GM10248 (cell line): ENCODE measurements around the gene MDM1.

Experiments used
- CTCF ChIA-PET: fragments of 300-600 bp; sonication (Branson Sonifier 250); formaldehyde crosslinking; extraction: SDS; loops from one replicate; lab custom pipeline; 2021; ENCODE audit warnings: antibody characterized with exemption; lab: Yijun Ruan, JAX
- POLR2A ChIA-PET: fragments of 350-650 bp; sonication (Branson Sonifier 250); formaldehyde crosslinking; extraction: SDS; loops from one replicate; lab custom pipeline; 2020; ENCODE audit warnings: antibody characterized with exemption; lab: Yijun Ruan, JAX
- DNase-seq: peaks from one replicate; pipeline ENCODE4 v3.0.0; 2012; ENCODE audit errors: extremely low spot score
- TF ChIP-seq, protein P1 (sequence below): IDR thresholded peaks from 2 replicates; pipeline ENCODE4 v1.5.1; 2012; ENCODE audit warnings: mild to moderate bottlenecking, low read depth; ENCODE audit errors: extremely low read depth, missing control alignments, control extremely low read depth

MDM1 gene

DNA sequence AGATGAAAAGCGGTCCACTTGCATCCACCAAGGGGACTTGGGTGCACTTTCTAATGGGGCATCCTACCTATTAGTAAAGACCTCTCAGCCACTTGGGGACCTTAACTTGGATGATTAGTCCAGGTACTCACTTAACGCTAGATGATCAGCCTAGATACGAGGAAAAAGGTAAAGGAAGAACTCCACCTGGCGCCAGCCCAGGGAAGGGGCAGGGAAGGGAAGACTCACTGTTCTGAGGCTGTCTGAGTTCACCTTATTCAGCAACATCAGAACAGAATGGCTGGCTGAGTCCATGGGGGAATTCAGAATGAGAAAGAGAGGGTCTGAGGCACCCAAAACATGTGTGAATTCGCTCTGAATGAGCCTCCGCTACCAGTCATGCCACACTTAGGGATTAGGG lies 85.8 kb downstream of the MDM1 start:
- CTCF ChIA-PET = interaction anchor here (2.9 kb wide), 1 partner anchor 23 kb away, joined by 11 read pairs; no protein-coding TSS in a partner anchor
- TF ChIP-seq, protein P1, sequence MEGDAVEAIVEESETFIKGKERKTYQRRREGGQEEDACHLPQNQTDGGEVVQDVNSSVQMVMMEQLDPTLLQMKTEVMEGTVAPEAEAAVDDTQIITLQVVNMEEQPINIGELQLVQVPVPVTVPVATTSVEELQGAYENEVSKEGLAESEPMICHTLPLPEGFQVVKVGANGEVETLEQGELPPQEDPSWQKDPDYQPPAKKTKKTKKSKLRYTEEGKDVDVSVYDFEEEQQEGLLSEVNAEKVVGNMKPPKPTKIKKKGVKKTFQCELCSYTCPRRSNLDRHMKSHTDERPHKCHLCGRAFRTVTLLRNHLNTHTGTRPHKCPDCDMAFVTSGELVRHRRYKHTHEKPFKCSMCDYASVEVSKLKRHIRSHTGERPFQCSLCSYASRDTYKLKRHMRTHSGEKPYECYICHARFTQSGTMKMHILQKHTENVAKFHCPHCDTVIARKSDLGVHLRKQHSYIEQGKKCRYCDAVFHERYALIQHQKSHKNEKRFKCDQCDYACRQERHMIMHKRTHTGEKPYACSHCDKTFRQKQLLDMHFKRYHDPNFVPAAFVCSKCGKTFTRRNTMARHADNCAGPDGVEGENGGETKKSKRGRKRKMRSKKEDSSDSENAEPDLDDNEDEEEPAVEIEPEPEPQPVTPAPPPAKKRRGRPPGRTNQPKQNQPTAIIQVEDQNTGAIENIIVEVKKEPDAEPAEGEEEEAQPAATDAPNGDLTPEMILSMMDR = no peak
- DNase-seq = no peak
- POLR2A ChIA-PET = no interaction called here

DNA sequence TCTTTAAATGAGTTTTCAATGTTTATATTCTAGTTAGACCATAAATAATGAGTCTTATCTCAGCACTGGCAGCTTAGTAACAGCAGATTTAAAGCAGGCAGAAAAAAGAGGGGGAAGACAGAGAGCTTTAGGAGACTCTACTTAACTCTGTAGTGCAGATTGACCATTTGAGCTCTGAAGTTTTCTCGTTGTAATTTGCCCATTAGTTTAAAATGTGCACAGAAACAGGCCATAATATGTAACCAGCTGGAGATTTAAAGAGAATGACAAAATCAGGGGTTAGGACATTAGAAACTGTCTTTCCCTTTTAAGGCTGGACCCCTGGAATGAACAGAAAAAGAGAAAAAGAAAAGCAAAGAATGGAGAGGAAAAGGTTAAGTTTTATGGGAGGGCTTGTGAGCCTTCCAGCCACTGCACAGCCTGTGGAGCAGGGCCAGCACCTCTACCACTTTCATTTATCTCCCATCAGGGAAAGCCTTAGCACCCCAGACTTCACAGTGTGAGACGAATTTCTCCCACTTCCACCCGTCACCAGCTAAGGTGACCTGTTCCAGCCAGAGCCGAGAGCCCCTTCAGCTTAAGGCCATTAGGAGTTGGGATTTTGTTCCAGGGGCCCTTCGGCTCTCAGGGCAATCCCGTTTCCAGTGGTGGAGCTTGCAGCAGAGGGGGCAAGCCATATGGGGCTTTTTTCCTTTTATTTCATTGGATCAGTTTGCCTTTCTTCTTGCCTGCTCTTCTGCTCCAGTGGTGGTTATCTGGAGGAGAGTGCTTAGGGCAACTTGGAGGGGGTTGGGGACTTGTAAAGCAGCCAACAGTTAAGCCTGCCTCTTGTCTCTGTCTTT lies 86.8 kb downstream of the MDM1 start:
- DNase-seq = no peak
- CTCF ChIA-PET = no interaction called here
- POLR2A ChIA-PET = no interaction called here
- TF ChIP-seq, protein P1 = no peak
